Body of pancreas (tissue), 4 donors: ENCODE measurements around the gene FARS2.

ENCODE experiments used
- CTCF ChIP-seq, 7 experiments: fragments of 450-650 bp in 4 of 7; fragments of 200-600 bp in 3 of 7; sonication (generic) in 3 of 7; IDR thresholded peaks; one replicate each; pipeline ENCODE4 v1.5.1; 2016 to 2019; ENCODE audit warnings: antibody characterized with exemption in 7 of 7
- POLR2A ChIP-seq, 3 donors: fragments of 450-650 bp; IDR thresholded peaks; one replicate each; pipeline ENCODE4 v1.6.1; 2016; ENCODE audit warnings: antibody characterized with exemption in 3 of 3, mild to moderate bottlenecking in 2 of 3

GRCh38 chr6:5338177-5338960 is 77.1 kb downstream of the FARS2 start:
- TF ChIP-seq CTCF (IDR thresholded peaks at IDR 0.05), result no peak
- TF ChIP-seq POLR2A (IDR thresholded peaks at IDR 0.05), result no peak
